ENCODE results near the gene NPIPA5.
"Not testable (repeated sequence)": the region's sequence is repeated elsewhere in the genome, so short reads cannot be mapped to it uniquely, and the experiment has no call there.

Gene NPIPA5

GRCh38 chr16:15388060-15388459 is 10.0 kb upstream of the NPIPA5 start:
- not testable (repeated sequence) for DNase-seq

GRCh38 chr16:15382810-15383209 is 4.7 kb upstream of the NPIPA5 start:
- DNase-seq, result not testable (repeated sequence)

GRCh38 chr16:15357495-15357894 is 20.6 kb downstream of the NPIPA5 start:
- not testable (repeated sequence) for DNase-seq

GRCh38 chr16:15354846-15355245 is 23.2 kb downstream of the NPIPA5 start:
- DNase-seq, result not testable (repeated sequence)

GRCh38 chr16:15352852-15353251 is 25.2 kb downstream of the NPIPA5 start:
- DNase-seq, result not testable (repeated sequence)

GRCh38 chr16:15351745-15352144 is 26.3 kb downstream of the NPIPA5 start:
- not testable (repeated sequence) for DNase-seq

GRCh38 chr16:15351251-15351650 is 26.8 kb downstream of the NPIPA5 start:
- DNase-seq, result not testable (repeated sequence)

GRCh38 chr16:15348721-15349120 is 29.4 kb downstream of the NPIPA5 start:
- not testable (repeated sequence) for DNase-seq

GRCh38 chr16:15342337-15342736 is 35.8 kb downstream of the NPIPA5 start:
- DNase-seq, result not testable (repeated sequence)

GRCh38 chr16:15338986-15339385 is 39.1 kb downstream of the NPIPA5 start:
- DNase-seq, result not testable (repeated sequence)

- DNase-seq, result not testable (repeated sequence)
Observed at GRCh38 chr16:15337974-15338605, 40.0 kb downstream of the NPIPA5 start.

GRCh38 chr16:15335609-15336008 is 42.5 kb downstream of the NPIPA5 start:
- DNase-seq, result not testable (repeated sequence)

GRCh38 chr16:15333969-15334368 is 44.1 kb downstream of the NPIPA5 start:
- not testable (repeated sequence) for DNase-seq

- DNase-seq, result not testable (repeated sequence)
Observed at GRCh38 chr16:15330978-15331377, 47.1 kb downstream of the NPIPA5 start.

GRCh38 chr16:15324954-15325353 is 53.1 kb downstream of the NPIPA5 start:
- not testable (repeated sequence) for DNase-seq

GRCh38 chr16:15323373-15323772 is 54.7 kb downstream of the NPIPA5 start:
- not testable (repeated sequence) for DNase-seq

GRCh38 chr16:15321221-15321620 is 56.9 kb downstream of the NPIPA5 start:
- not testable (repeated sequence) for DNase-seq

GRCh38 chr16:15314562-15314961 is 63.5 kb downstream of the NPIPA5 start:
- DNase-seq, result not testable (repeated sequence)
